SK-N-SH (cell line): Measurements from ENCODE around the gene ACVR1B. TPM values are rescaled to one million over a fixed set of nuclear protein-coding genes. Genes with fewer than 3 reads are reported as not detected.

Source experiments
- CTCF ChIA-PET: fragments of 300-600, 350-600 bp; formaldehyde crosslinking; extraction: SDS; loops from one replicate; lab custom pipeline; 2021; lab: Yijun Ruan, JAX
- POLR2A ChIA-PET: fragments of 350-600 bp; sonication (Branson Sonifier 250); formaldehyde crosslinking; extraction: SDS; loops from one replicate; lab custom pipeline; 2020; ENCODE audit warnings: antibody characterized with exemption, inconsistent platforms; lab: Yijun Ruan, JAX
- DNase-seq: peaks from one replicate; pipeline ENCODE4 v3.0.0; 2012
- H2AFZ ChIP-seq: fragments of 200-600 bp; sonication (generic); 2 replicates; pipeline ENCODE4 v1.8.1; 2016; ENCODE audit warnings: antibody characterized with exemption, mild to moderate bottlenecking, low read depth
- H3F3A ChIP-seq: fragments of 200-600 bp; sonication (generic); replicated peaks from 2 replicates; pipeline ENCODE3; 2016; ENCODE audit warnings: antibody characterized with exemption, mild to moderate bottlenecking; ENCODE audit not compliant: insufficient read depth
- H3K27ac ChIP-seq, 2 experiments: fragments of 200-500 bp in 1 of 2; fragments of 200-600 bp in 1 of 2; sonication (Bioruptor generic) in 1 of 2; sonication (generic), shearing (Covaris generic) in 1 of 2; 2 replicates each; pipeline versions ENCODE4 v1.5.1 to v1.6.1; 2014 to 2016; ENCODE audit warnings: low read depth in 2 of 2, inconsistent platforms in 1 of 2, low read length in 1 of 2, mild to moderate bottlenecking in 1 of 2, mixed read lengths in 1 of 2
- H3K27me3 ChIP-seq: fragments of 200-600 bp; sonication (generic), shearing (Covaris generic); 2 replicates; pipeline ENCODE4 v1.6.1; 2016; ENCODE audit warnings: mixed run types; ENCODE audit not compliant: insufficient read depth
- H3K36me3 ChIP-seq, 2 experiments: fragments of 200-500 bp in 1 of 2; fragments of 200-600 bp in 1 of 2; sonication (Bioruptor generic) in 1 of 2; sonication (generic) in 1 of 2; replicated peaks in 1 of 2; 2 replicates each; pipeline versions ENCODE3 to v1.5.1; 2014 to 2016; ENCODE audit warnings: low read length in 1 of 2, mild to moderate bottlenecking in 1 of 2; ENCODE audit not compliant: insufficient read depth in 2 of 2, control insufficient read depth in 1 of 2
- H3K4me1 ChIP-seq, 2 experiments: fragments of 200-500 bp in 1 of 2; fragments of 200-600 bp in 1 of 2; sonication (Bioruptor generic) in 1 of 2; sonication (generic), shearing (Covaris generic) in 1 of 2; 2 replicates each; pipeline versions ENCODE4 v1.5.1 to v1.6.1; 2014 to 2016; ENCODE audit warnings: low read depth in 1 of 2, low read length in 1 of 2, mixed run types in 1 of 2; ENCODE audit not compliant: insufficient read depth in 2 of 2, control insufficient read depth in 1 of 2
- H3K4me2 ChIP-seq: fragments of 200-600 bp; sonication (generic), shearing (Covaris generic); 2 replicates; pipeline ENCODE4 v1.6.1; 2017; ENCODE audit warnings: mixed run types
- H3K4me3 ChIP-seq, 2 experiments: fragments of 200-500 bp in 1 of 2; fragments of 200-600 bp in 1 of 2; sonication (Bioruptor generic) in 1 of 2; sonication (generic), shearing (Covaris generic) in 1 of 2; 2 replicates each; pipeline versions ENCODE4 v1.5.1 to v1.8.1; 2014 to 2016; ENCODE audit warnings: low read depth in 2 of 2, inconsistent platforms in 1 of 2, low read length in 1 of 2, mild to moderate bottlenecking in 1 of 2, mixed read lengths in 1 of 2, moderate library complexity in 1 of 2
- H3K79me2 ChIP-seq: fragments of 200-600 bp; sonication (generic); 2 replicates; pipeline ENCODE4 v1.8.1; 2017; ENCODE audit warnings: mild to moderate bottlenecking; ENCODE audit not compliant: insufficient read depth
- H3K9ac ChIP-seq: fragments of 200-600 bp; sonication (generic); 2 replicates; pipeline ENCODE4 v1.6.1; 2017; ENCODE audit warnings: mixed run types
- H3K9me2 ChIP-seq: fragments of 200-600 bp; sonication (generic); 2 replicates; pipeline ENCODE4 v1.6.1; 2017; ENCODE audit warnings: mixed run types
- H3K9me3 ChIP-seq: fragments of 200-600 bp; sonication (generic); 2 replicates; pipeline ENCODE4 v1.6.1; 2017; ENCODE audit warnings: mixed run types, mild to moderate bottlenecking, moderate library complexity
- H4K20me1 ChIP-seq: fragments of 200-600 bp; sonication (generic); 2 replicates; pipeline ENCODE4 v1.6.1; 2017; ENCODE audit warnings: mild to moderate bottlenecking, mixed run types; ENCODE audit not compliant: insufficient read depth
- CHD2 ChIP-seq: fragments of 150-350 bp; IDR thresholded peaks from 2 replicates; pipeline ENCODE4 v1.6.1; 2018; ENCODE audit warnings: low read length; ENCODE audit not compliant: partially characterized antibody
- ELF1 ChIP-seq: IDR thresholded peaks from 2 replicates; pipeline ENCODE4 v1.4.0; 2012
- EP300 ChIP-seq, 2 experiments: IDR thresholded peaks; 2 replicates each; pipeline versions ENCODE4 v1.4.0 to v1.6.1; 2012; ENCODE audit warnings: borderline replicate concordance in 1 of 2, low read depth in 1 of 2, low read length in 1 of 2
- FOSL2 ChIP-seq: IDR thresholded peaks from 2 replicates; pipeline ENCODE4 v1.4.0; 2012; ENCODE audit warnings: low read depth, mild to moderate bottlenecking, moderate library complexity, borderline replicate concordance
- FOXJ3 ChIP-seq: sonication (generic); formaldehyde crosslinking; IDR thresholded peaks from 2 replicates; pipeline ENCODE4 v1.5.1; 2020; ENCODE audit warnings: mild to moderate bottlenecking, missing genetic modification reagents
- FOXM1 ChIP-seq: IDR thresholded peaks from 2 replicates; pipeline ENCODE4 v1.4.0; 2012; ENCODE audit warnings: low read depth, mild to moderate bottlenecking
- GABPA ChIP-seq: IDR thresholded peaks from 2 replicates; pipeline ENCODE4 v1.4.0; 2012; ENCODE audit warnings: low read depth, mild to moderate bottlenecking
- GATA2 ChIP-seq: sonication (generic); formaldehyde crosslinking; IDR thresholded peaks from 2 replicates; pipeline ENCODE4 v1.5.0; 2020; ENCODE audit warnings: mild to moderate bottlenecking, missing genetic modification reagents
- MAX ChIP-seq: IDR thresholded peaks from 2 replicates; pipeline ENCODE4 v1.4.0; 2012; ENCODE audit warnings: low read depth
- MXI1 ChIP-seq: IDR thresholded peaks from 2 replicates; pipeline ENCODE4 v1.6.1; 2012; ENCODE audit warnings: mild to moderate bottlenecking, low read depth, low read length, improper control_type of control experiment
- PBX3 ChIP-seq: IDR thresholded peaks from 2 replicates; pipeline ENCODE4; 2012
- POLR2AphosphoS5 ChIP-seq: IDR thresholded peaks from 2 replicates; pipeline ENCODE4 v1.6.1; 2012; ENCODE audit warnings: low read depth, low read length
- RCOR1 ChIP-seq: fragments of 150-350 bp; IDR thresholded peaks from 2 replicates; pipeline ENCODE4 v1.6.1; 2017; ENCODE audit warnings: antibody characterized with exemption, low read length
- RFX5 ChIP-seq: IDR thresholded peaks from 2 replicates; pipeline ENCODE4 v1.6.1; 2012; ENCODE audit warnings: mild to moderate bottlenecking, improper control_type of control experiment, low read length
- SIN3A ChIP-seq: IDR thresholded peaks from 2 replicates; pipeline ENCODE4 v1.6.1; 2012; ENCODE audit warnings: low read depth, mild to moderate bottlenecking, low read length, moderate library complexity, borderline replicate concordance
- TEAD4 ChIP-seq: IDR thresholded peaks from 2 replicates; pipeline ENCODE4 v1.4.0; 2012; ENCODE audit warnings: mild to moderate bottlenecking, borderline replicate concordance; ENCODE audit not compliant: insufficient read depth
- USF1 ChIP-seq: IDR thresholded peaks from 2 replicates; pipeline ENCODE4 v1.4.0; 2012; ENCODE audit warnings: low read depth, borderline replicate concordance
- USF2 ChIP-seq: fragments of 150-350 bp; IDR thresholded peaks from 2 replicates; pipeline ENCODE4 v1.6.1; 2017; ENCODE audit warnings: antibody characterized with exemption, low read length, low read depth, borderline replicate concordance
- YY1 ChIP-seq: IDR thresholded peaks from 2 replicates; pipeline ENCODE4 v1.4.0; 2012; ENCODE audit warnings: low read depth, mild to moderate bottlenecking
- WGBS: methylation state at CpG from one replicate; pipeline ENCODE4 v1.1.6; 2017; ENCODE audit warnings: low lambda C conversion rate; 5-methylcytosine and 5-hydroxymethylcytosine counted together
- polyA plus RNA-seq, 3 experiments: library from polyadenylated mRNA; depleted of rRNA; stranded (reverse); fragments of >200 nt; gene quantifications; 2 replicates each; pipeline ENCODE4 v1.2.3, GENCODE V29; 2012
- TF ChIP-seq, protein P1 (sequence below): IDR thresholded peaks from 2 replicates; pipeline ENCODE4 v1.4.0; 2012; ENCODE audit warnings: low read depth, borderline replicate concordance

Gene ACVR1B
- polyA plus RNA-seq, 1 of the 3 experiments (the other 2 are of a cell fraction), result 12.1 TPM

- TF ChIP-seq FOXM1 (no peak), EP300 (IDR thresholded peaks at IDR 0.05; ENCODE audit: borderline replicate concordance in 1 of 2, low read depth in 1 of 2, low read length in 1 of 2) (no peak), RCOR1 (no peak), USF1 (no peak), USF2 (no peak), POLR2AphosphoS5 (0 out of 2 replicates have a peak, but pooled peaks have one; percentile 25), PBX3 (no peak)
- peaks cover 5% of the 10 kb centered on the region for H3F3A ChIP-seq
- 7% methylated on average over 12 of the region's 60 CpGs for WGBS
- H3K4me1 ChIP-seq, result peaks cover 0 to 32% of the 10 kb centered on the region in 2 experiments; a peak in 2 of 4 replicates
- H3K79me2 ChIP-seq, result no peaks in the 10 kb centered on the region
- no peaks in the 10 kb centered on the region for H3K9me2 ChIP-seq
- peak within 1 kb of the TSS; percentile 57 to 70 for H3K4me3 ChIP-seq
- H3K9ac ChIP-seq, result peak within 1 kb of the TSS; percentile 39; the same call in 1 of the 2 replicates
- ChIA-PET CTCF (interaction anchor here (0.6 to 13.1 kb wide), 9 partner anchors 9 to 114 kb away, joined by 3 to 526 read pairs (median 3); no protein-coding TSS in a partner anchor), POLR2A (interaction anchor here (0.7 to 1.6 kb wide), 4 partner anchors 14 to 26 kb away, joined by 3 to 12 read pairs (median 4); no protein-coding TSS in a partner anchor)
- no peaks in the 10 kb centered on the region for H4K20me1 ChIP-seq
- peak within 1 kb of the TSS; percentile 79 for H3K4me2 ChIP-seq
- H3K27me3 ChIP-seq, result no peaks in the 10 kb centered on the region
- peak within 1 kb of the TSS; percentile 51; the same call in 1 of the 2 replicates for H2AFZ ChIP-seq
- DNase-seq, result peak; percentile 97
- H3K9me3 ChIP-seq, result no peaks in the 10 kb centered on the region
- no peaks in the 10 kb centered on the region for H3K36me3 ChIP-seq
- no peak within 1 kb of the TSS; a peak in 1 of 4 replicates for H3K27ac ChIP-seq
Measured at GRCh38 chr12:52006726-52007157, 55.2 kb downstream of the ACVR1B start, which contains the start of gene TAMALIN. TAMALIN (plus strand) TSS chr12:52006946; CDS start chr12:52007020, 74 bp downstream.

GRCh38 chr12:52007158-52007921 is 55.8 kb downstream of the ACVR1B start:
- WGBS, result 73% methylated on average over 47 of the region's 72 CpGs
- Histone ChIP-seq H2AFZ (peak overlapping the region; percentile 51; the same call in 1 of the 2 replicates), H3K27ac (no peak overlapping the region; a peak in 1 of 4 replicates), H3K9me2 (no peaks in the 10 kb centered on the region), H3K36me3 (no peaks in the 10 kb centered on the region), H3K4me2 (peak overlapping the region; percentile 79), H3K79me2 (no peaks in the 10 kb centered on the region), H3K27me3 (no peaks in the 10 kb centered on the region), H4K20me1 (no peaks in the 10 kb centered on the region), H3K9ac (peak overlapping the region; percentile 39; the same call in 1 of the 2 replicates), H3K9me3 (no peaks in the 10 kb centered on the region), H3K4me1 (peaks cover 0 to 32% of the 10 kb centered on the region in 2 experiments; a peak in 2 of 4 replicates), H3F3A (peaks cover 5% of the 10 kb centered on the region), H3K4me3 (peak overlapping the region; percentile 57 to 70)
- CTCF ChIA-PET, result interaction anchor here (0.7 to 13.1 kb wide), 9 partner anchors 10 to 115 kb away, joined by 3 to 526 read pairs (median 3); no protein-coding TSS in a partner anchor
- DNase-seq, result no peak
- POLR2A ChIA-PET, result interaction anchor here (1.1 to 1.6 kb wide), 2 partner anchors 13 to 15 kb away, joined by 4 to 12 read pairs; no protein-coding TSS in a partner anchor
- TF ChIP-seq EP300 (IDR thresholded peaks at IDR 0.05; ENCODE audit: borderline replicate concordance in 1 of 2, low read depth in 1 of 2, low read length in 1 of 2) (no peak), GATA2 (CRISPR knock-in tag) (no peak), TEAD4 (no peak), CHD2 (no peak), POLR2AphosphoS5 (no peak), FOSL2 (no peak), MXI1 (no peak), FOXJ3 (no peak), MAX (no peak), GABPA (no peak), RFX5 (no peak), YY1 (no peak), ELF1 (no peak), RCOR1 (no peak), SIN3A (no peak)
- TF ChIP-seq, protein P1, sequence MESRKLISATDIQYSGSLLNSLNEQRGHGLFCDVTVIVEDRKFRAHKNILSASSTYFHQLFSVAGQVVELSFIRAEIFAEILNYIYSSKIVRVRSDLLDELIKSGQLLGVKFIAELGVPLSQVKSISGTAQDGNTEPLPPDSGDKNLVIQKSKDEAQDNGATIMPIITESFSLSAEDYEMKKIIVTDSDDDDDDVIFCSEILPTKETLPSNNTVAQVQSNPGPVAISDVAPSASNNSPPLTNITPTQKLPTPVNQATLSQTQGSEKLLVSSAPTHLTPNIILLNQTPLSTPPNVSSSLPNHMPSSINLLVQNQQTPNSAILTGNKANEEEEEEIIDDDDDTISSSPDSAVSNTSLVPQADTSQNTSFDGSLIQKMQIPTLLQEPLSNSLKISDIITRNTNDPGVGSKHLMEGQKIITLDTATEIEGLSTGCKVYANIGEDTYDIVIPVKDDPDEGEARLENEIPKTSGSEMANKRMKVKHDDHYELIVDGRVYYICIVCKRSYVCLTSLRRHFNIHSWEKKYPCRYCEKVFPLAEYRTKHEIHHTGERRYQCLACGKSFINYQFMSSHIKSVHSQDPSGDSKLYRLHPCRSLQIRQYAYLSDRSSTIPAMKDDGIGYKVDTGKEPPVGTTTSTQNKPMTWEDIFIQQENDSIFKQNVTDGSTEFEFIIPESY, result no peak
